Fibroblast of skin of left biceps (primary cell): Measurements from ENCODE around the gene BRINP3.

ENCODE experiments used
- DNase-seq, 2 experiments: peaks; one replicate each; pipeline ENCODE4 v3.0.0-alpha.2; 2013; ENCODE audit warnings: low read depth in 2 of 2

BRINP3 gene

DNA sequence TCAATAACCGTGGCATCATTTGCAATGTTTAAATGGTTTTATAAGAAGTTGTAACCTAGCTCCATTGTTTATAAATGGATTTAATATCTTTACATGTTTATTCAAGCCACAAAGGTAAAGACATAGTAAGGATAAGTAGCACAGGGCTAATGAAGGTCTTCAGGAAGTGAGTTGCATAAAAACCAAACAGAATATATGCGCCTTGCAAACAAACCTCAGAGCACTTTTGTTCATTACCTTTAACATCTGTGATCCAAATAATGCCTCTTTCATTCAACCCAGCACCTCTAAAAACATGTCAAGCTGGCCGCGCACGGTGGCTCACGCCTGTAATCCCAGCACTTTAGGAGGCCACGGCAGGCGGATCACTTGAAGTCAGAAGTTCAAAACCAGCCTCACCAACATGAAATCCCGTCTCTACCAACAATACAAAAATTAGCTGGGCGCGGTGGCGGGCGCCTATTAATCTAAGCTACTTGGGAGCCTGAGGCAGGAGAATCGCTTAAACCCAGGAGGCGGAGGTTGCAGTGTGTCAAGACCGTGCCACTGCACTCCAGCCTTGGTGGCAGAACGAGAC is 25.3 kb downstream of the BRINP3 start:
- no peak for DNase-seq

DNA sequence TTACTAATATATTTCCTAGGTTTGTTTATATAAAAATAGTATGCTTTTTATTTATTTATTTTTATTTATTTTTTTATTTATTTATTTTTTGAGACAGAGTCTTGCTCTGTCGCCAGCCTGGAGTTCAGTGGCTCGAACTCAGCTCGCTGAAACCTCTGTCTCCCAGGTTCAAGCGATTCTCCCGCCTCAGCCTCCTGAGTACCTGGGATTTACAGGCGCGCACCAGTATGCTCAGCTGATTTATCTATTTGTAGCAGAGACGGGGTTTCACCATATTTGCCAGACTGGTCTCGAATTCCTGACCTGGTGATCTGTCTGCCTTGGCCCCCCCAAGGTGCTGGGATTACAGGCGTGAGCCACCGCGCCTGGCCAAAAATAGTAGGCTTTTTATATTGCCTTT is 33.2 kb downstream of the BRINP3 start:
- no peak for DNase-seq

DNA sequence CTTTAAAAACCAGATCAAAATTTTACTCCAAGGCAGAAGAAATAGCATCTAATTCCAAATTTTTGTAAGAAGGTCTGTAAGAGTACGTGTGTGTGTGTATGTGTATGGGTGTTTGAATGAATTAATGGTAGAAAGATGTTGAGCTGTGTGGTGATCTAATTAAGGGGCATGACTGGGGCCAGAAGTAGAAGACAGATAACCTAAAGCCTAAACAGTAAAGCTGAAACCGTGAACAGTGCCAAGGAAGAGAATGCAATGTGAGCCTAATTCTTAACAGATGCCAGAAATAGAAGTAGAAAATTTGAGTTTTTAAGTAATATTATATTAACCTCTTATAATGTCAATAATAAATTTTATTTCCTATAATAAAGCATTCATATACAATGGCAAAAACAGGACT is 38.2 kb downstream of the BRINP3 start:
- DNase-seq, result no peak

DNA sequence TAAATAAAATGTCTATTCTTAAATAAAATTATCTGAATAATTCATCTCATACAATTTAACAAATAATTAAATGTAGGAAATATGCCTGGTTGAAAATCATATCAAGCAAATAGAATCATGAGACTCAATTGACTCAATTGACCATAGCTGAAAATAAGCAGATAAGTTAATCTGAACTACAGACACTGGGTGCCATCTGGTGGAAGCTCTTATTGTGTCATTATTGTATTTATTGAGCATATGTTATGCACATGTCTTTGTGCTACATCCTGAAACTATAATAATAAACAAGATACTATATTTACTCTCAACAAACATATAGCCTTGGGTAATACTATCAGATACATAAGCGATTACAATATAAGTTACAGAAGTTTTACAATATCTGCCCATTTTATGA is 41.0 kb downstream of the BRINP3 start:
- peak in 1 of 2 experiments; percentile 29 for DNase-seq

DNA sequence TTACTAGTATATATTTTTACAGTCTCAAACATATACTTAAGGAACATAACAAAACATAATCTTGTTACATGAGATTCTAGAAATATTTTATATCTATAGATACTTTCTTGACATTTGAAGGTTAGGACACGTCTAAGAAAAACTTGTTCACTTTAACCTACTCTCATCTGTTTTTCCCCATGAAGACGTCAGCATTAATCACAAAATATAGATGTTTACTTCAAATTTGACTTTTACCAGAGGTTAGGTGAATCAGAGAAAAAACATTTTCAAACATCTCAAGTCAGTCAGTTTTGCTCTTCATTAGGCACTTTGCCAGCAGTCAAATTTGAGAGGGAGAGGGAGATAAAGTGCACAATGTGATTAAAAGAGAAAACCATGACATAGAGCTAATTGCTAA is 47.7 kb downstream of the BRINP3 start:
- DNase-seq, result no peak

DNA sequence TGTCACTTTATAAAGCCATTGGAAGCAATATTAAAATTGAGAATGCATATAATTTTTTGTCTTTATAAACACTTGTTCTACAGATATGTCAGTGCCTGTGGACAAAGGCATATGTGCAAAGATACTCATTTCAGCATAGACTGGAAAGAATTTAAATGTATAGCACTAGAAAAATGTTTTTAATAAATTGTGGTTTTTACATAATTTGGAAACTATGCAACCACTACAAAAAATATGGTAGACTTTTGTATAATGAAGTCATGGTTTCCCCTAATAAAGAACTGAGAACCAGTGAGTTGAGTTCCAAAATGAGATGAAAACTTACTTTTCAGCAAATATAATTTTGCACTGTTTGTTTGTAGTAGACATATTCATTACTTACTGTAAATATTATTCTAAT is 48.5 kb downstream of the BRINP3 start:
- DNase-seq, result peak; percentile 17 to 18

DNA sequence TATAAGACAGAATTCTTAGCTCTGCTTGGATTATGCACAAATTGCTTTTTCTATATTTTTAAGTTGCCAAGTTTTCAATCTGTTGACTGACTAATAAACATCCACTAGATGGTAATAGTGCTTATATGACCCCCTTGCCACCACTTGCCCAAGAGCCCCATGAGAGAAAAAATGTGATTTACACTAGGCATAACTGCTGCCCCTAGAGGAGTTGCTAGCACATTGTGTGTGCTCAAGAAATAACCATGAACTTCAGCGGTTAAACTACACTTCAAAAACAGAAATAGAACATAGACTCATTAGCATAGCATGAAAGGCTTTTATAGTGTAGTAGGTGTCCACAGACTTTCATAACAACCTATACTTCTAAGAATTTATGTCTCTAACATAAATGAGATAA is 61.4 kb downstream of the BRINP3 start:
- DNase-seq, result no peak

DNA sequence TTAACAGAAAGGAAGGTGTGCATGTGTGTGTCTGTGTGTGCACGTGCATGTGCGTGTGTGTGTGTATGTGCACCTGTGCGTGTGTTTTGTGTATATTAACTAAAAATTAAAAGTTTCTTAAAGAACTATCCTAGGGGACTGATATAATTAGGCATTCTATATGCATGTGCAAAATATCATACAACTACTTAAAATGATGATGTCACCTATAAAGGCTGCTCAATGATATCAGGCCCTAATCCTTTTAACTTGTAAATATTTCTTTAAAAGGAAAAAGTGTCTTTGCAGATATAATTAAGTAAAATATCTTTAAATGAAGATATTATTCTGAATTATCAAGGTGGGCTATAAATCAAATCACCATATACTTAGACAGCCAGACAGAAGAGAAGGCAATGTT is 64.5 kb downstream of the BRINP3 start:
- DNase-seq, result no peak

DNA sequence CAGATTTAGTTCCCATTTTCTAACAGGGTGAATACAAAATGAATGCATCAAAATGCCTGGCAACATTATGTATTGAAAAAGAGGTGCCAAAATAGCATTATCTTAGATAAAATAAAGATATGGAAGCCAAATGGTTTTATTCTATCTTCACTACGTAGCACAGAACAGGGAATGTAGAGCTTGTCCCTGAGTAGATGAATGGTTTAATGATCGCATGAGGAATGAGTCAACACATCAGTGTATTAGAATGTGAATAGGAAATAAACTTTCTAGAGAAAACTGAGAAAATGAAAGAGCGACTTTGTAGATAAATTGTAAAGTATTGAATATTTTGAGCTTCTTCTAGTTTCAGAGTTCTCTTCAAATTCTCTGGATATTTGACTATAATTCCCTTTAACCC is 74.3 kb downstream of the BRINP3 start:
- DNase-seq, result no peak

DNA sequence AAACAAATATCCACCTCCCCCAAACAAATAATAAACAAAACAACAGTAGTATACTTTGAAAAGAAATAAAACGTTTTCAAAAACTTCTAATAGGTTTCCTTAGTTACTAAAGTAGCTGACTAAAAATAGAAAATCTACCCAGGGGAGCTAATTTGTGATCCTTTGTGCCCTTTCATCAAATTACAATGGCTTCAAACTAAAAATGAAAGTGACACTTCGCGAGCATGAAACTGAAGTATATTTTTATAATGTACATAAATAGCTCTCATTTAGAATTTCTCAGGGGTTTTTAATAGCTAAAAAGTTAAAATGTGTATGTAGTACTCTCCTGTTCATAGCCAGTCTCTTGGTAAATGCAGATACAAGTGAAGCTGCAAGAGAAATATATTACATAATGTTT is 78.4 kb downstream of the BRINP3 start:
- no peak for DNase-seq

DNA sequence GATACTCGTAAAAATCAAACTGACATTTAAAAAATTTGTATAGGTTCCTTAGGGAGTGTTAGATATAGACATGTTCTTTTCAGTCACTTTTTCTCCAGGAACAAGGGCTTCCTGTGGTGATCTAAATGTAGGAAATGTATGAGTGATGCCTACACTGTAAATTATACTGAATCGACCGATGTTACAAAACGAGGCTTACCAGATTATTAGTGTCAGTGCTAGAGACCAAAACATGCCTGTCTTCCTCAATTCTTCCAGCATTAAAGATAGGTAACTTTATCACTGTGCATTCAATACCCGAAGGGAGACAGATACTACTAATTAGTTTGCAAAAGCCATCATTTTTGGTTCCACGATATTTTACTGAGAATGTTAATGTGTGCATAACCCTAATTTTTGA is 86.1 kb downstream of the BRINP3 start:
- DNase-seq, result no peak

DNA sequence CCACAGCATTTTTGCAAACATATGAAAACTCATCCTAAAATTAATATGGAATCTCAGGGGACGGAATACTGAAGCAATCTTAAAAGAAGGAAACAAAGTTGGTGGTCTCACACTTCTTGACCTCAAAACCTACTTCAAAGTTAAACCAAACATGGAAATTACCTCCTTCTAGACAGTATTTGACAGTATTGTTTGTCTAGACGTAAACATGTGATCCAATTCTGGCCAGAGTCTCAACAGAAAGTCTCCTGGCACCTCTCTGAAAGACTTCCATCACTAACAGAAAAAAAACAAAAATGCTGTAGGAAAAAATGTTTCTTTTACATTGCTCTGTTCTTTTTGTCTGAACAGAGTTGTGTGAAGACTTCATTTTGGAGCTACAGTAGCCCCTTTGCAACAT is 99.7 kb downstream of the BRINP3 start:
- DNase-seq, result no peak

DNA sequence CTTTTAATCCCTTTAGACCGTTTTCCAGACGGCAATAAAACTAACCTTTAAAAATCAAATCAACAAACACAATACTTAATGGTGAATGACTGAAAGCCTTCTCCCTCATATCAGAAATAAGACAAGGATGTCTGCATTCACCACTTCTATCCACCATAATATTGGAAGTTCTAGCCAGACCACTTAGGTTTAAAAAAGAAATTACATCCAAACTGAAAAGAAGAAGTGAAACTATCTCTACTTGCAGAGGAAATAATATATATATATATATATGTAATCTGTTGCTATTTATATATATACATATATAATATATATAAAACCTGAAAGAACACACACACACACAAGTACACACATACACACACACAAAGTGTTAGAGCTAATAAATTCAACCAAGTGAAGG is 100.4 kb downstream of the BRINP3 start:
- DNase-seq, result no peak

DNA sequence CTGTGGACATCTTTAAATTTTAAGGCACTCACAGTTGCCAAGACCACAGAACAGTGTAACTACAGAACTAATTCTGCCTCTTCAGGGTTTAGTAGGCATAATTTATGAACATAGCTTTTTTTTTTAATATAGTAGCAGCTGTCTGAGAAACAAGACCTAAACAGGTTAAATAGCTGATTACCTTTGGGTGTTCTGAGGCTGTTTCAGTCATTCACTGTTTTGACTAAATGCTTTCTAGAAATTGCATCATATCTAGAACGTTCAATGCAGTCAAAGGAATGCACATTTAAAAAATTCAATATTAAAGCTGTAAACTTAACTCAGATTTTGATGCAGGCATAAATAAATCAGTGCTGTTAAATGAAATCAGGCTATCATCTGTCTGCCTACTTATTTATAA is 101.6 kb downstream of the BRINP3 start:
- no peak for DNase-seq

DNA sequence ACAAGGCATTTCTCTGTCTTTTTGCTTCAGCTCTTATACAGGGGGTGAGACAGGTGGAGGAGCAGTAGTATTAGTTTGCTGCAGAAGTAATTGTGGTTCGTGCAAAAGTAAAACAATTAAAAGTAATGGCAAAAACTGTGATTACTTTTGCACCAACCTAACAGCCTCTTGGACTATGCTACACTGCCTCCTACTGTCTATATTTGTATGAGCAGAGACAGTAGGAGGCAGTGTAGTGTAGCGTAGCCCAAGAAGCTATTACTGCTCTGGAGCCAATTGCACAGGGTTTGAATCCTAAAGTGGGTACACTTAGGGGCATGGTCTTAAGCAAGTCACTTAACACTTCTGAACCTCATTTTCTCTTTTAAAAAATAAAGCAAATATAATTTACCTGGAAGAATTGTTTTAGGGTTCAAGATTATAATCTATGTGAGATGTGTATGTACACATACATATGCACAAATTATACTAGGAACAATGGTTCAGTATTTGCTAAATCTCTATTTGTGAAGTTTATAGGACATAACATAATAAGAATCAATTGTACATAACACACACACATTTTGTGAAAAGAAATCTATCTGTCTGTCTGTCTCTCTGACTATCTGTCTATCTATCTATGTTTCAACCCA is 103.8 kb downstream of the BRINP3 start:
- no peak for DNase-seq

DNA sequence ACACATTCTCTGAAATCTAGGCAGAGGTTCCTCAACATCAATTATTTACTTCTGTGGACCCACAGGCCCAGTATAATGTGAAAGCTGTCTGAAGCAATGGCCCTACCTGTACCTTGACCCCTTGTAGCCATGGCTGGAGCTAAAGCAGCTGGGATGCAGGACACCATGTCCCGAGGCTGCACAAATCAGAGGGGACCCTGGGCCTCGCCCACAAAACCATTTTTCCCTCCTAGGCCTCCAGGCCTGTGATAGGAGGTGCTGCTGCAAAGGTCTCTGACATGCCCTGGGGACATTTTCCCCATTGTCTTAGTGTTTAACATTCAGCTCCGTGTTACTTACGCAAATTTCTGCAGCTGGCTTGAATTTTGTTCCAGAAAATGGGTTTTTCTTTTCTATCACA is 110.5 kb downstream of the BRINP3 start:
- DNase-seq, result no peak

DNA sequence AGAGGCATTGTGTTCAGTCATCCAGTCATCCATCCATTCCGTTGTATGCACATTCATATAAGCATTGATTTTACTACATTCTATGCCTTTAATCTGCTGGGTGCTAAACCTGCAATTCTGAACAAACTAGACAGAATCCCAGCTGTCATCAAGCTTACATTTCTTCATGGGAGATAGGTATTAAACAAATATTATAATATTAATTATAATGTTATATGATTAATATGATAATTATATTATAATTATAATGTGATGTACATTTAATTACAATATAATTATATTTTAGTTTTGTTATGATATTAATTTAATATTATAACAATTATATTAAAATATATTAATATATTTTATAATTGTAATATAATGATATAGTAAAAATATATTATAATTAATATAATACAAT is 112.4 kb downstream of the BRINP3 start:
- no peak for DNase-seq

DNA sequence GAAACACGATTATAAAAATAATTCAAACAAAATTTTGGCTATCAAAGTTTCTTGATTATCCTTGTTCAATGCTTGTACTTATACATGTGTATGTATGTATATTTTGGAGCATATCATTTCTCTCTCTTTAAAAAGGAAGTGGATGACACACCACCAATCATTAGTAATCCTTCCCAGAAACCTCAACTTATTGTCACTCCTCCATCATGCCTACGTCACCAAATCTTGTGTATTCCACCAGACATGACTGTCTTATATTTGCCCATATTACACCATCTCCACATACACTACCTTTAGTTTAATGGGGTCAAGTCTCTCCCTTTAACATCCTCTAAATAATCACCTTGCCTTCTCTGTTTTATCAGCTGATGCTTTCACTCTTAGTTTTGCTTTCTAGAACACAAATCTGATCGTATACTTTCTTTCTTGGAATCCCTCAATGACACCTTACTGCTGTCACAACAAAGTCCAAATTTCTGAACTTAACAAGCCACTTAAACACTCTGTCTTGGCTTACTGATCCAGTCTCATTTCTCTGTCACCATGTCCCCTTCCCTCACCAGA is 124.0 kb downstream of the BRINP3 start:
- peak in 1 of 2 experiments; percentile 7 for DNase-seq

DNA sequence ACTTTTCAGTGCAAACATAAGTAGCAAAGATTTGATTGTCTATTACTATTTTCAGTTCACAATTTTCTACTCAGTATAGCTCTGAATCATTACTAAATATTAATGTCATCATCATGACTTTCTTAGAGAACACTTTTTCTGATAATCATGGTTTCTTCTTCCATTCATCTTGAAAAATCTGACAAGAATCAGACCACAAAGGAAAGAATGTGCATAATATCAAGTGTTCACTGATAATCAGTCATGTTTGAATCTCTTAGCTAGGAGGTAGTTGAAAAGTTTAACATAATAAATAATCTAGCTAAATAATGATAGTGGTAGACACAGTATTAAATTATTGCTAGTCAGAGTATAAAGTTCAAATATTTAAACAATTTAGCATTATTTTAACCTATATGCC is 133.2 kb downstream of the BRINP3 start:
- DNase-seq, result no peak

DNA sequence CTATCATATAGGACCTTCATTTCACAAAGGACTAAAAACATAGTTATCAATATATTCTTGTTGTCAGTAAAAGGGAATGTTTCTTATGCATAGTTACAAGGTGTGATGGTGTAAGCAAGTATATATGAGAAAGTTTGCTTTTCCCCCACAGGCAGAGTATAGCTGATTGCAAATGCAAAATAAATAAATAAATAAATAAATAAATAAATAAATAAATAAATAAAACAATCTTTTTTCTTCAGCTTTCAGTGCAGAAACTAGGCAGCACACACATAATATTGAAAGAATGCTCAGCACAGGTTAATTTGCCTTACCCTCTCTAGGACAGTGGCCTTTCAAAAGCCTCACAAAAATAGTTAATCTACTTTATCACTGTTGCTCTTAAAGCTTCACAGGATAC is 138.8 kb downstream of the BRINP3 start:
- DNase-seq, result no peak

DNA sequence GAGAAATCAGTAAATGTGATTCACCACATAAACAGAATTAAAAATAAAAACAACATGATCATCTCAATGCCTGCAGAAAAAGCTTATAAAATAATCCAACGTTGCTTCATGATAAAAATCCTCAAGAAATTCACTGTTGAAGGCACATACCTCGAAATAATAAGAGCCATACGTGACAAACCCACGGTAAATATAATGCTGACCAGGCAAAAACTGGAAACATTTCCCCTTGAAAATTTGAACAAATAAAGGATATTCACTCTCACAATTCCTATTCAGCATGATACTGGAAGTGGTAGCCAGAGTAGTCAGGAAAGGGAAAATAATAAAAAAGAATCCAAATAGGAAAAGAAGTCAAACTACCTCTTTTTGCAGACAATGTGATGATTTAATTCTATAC is 148.8 kb downstream of the BRINP3 start:
- no peak for DNase-seq

DNA sequence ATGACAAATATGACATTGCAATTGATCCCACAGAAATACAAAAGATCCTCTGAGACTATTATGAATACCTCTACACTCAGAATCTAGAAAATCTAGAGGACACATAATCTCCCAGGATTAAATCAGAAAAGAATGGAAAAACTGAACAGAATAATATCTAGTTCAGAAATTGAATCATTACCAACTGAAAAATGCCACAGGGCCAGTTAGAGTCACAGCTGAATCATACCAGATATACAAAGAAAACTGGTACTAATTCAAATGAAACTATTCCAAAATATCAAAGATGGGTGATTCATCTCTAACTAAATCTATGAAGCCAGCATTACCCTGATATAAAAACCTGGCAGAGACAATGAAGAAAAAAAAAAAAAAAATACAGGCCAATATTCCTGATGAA is 149.3 kb downstream of the BRINP3 start:
- no peak for DNase-seq

DNA sequence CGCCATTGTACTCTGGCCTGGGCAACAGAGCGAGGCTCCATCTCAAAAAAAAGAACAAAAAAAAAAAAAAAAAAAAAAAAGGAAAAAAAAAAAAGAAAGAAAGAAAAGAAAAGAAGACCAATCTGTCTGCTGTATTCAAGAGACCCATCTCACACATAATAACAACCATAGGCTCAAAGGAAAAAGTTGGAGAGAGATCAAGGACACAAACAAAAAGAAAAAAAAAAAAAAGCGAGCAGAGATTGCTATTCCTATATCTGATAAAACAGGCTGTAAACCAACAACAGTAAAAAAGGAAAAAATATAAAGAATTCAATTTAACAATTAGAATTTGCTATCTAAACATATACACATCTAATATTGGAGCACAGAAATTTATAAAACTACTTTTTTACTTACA is 150.4 kb downstream of the BRINP3 start:
- no peak for DNase-seq

DNA sequence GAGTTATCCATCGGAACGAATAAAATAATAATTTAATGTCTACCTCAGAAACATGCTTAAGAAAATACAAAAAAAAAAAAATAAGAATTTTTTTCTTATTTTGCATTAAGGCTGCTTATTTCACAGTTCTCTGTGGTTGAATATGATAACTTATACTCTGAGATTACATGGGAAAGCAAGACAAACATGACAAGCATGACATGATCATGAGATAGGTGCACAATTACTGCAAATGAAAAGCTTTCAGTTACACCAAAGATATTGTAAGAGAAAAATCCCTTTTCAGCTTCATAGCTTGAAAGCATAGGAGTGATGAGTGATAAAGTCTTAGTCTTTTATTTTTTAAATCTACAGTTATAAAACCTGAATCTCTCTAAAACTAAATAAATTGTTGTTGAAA is 154.1 kb downstream of the BRINP3 start:
- no peak for DNase-seq
